Fibroblast of lung (primary cell): ENCODE data around the gene GGT6. TPM values are rescaled to one million over a fixed set of nuclear protein-coding genes. Genes with fewer than 3 reads are reported as not detected.
"Not testable (repeated sequence)": the region's sequence is repeated elsewhere in the genome, so short reads cannot be mapped to it uniquely, and the experiment has no call there.

Experiments
- DNase-seq, 2 donors: peaks; one replicate each; pipeline versions ENCODE4 v3.0.0 to v3.0.0-alpha.2; 2010; ENCODE audit warnings: low read depth in 2 of 2
- H2AFZ ChIP-seq: 2 replicates; pipeline ENCODE4 v1.5.1; 2012; ENCODE audit warnings: low read length, control low read depth, inconsistent platforms
- H3K27ac ChIP-seq: 2 replicates; pipeline ENCODE4 v1.5.1; 2011; ENCODE audit warnings: low read length, control low read depth; ENCODE audit not compliant: insufficient read depth
- H3K27me3 ChIP-seq: 2 replicates; pipeline ENCODE4 v1.5.1; 2011; ENCODE audit warnings: mild to moderate bottlenecking, low read length; ENCODE audit not compliant: control insufficient read depth, insufficient read depth
- H3K36me3 ChIP-seq: 2 replicates; pipeline ENCODE4 v1.5.1; 2011; ENCODE audit warnings: low read length; ENCODE audit not compliant: control insufficient read depth, insufficient read depth
- H3K4me1 ChIP-seq: 2 replicates; pipeline ENCODE4 v1.5.1; 2011; ENCODE audit warnings: low read length; ENCODE audit not compliant: control insufficient read depth, insufficient read depth; ENCODE audit errors: extremely low read depth
- H3K4me2 ChIP-seq: 2 replicates; pipeline ENCODE4 v1.5.1; 2011; ENCODE audit warnings: low read length, control low read depth; ENCODE audit not compliant: insufficient read depth; ENCODE audit errors: extremely low read depth
- H3K4me3 ChIP-seq, 4 experiments: fragments of 200-600 bp in 1 of 4; sonication (generic) in 1 of 4; replicated peaks in 1 of 4; 2 replicates each; pipeline ENCODE4 v1.5.1; 2011 to 2016; ENCODE audit warnings: low read length in 4 of 4, low read depth in 3 of 4, mild to moderate bottlenecking in 3 of 4, control low read depth in 2 of 4, inconsistent platforms in 1 of 4, mixed read lengths in 1 of 4; ENCODE audit not compliant: insufficient read depth in 1 of 4; ENCODE audit errors: control extremely low read depth in 1 of 4
- H3K79me2 ChIP-seq: 2 replicates; pipeline ENCODE4 v1.5.1; 2012; ENCODE audit warnings: mild to moderate bottlenecking, low read length, inconsistent platforms; ENCODE audit not compliant: control insufficient read depth, insufficient read depth
- H3K9ac ChIP-seq: 2 replicates; pipeline ENCODE4 v1.5.1; 2011; ENCODE audit warnings: mild to moderate bottlenecking, low read length, control low read depth; ENCODE audit not compliant: insufficient read depth
- H3K9me3 ChIP-seq: 2 replicates; pipeline ENCODE4 v1.5.1; 2012; ENCODE audit warnings: low read depth, low read length; ENCODE audit not compliant: control insufficient read depth, insufficient read depth
- H4K20me1 ChIP-seq: 2 replicates; pipeline ENCODE4 v1.5.1; 2011; ENCODE audit warnings: low read length; ENCODE audit not compliant: control insufficient read depth, insufficient read depth; ENCODE audit errors: extremely low read depth
- EZH2 ChIP-seq: IDR thresholded peaks from 2 replicates; pipeline ENCODE4 v1.5.1; 2012; ENCODE audit warnings: low read length, control low read depth, mild to moderate bottlenecking; ENCODE audit errors: missing control alignments
- polyA plus RNA-seq, 2 donors: library from polyadenylated mRNA; depleted of rRNA in 1 of 2; stranded (reverse) in 1 of 2; unstranded in 1 of 2; fragments of >200 nt; gene quantifications; 2 replicates each; pipeline ENCODE4 v1.2.1, GENCODE V29; 2011 to 2012; ENCODE audit warnings: missing spikeins in 1 of 2
- total RNA-seq: library from RNA; depleted of rRNA; stranded (reverse); fragments of >200 nt; gene quantifications from 2 replicates; pipeline ENCODE4 v1.2.1, GENCODE V29; 2014
- TF ChIP-seq, protein P1 (sequence below), 2 donors: IDR thresholded peaks in 1 of 2; conservative IDR thresholded peaks in 1 of 2; 1 replicate in 1 of 2; 2 replicates in 1 of 2; pipeline ENCODE4 v1.5.1; 2011 to 2012; ENCODE audit warnings: low read length in 2 of 2, control low read depth in 1 of 2, inconsistent platforms in 1 of 2, low read depth in 1 of 2, mild to moderate bottlenecking in 1 of 2

GGT6 gene
- total and polyA plus RNA-seq, 2 donors (not counting 1 experiment from before 2014, with no cell fraction given) = not detected

GRCh38 chr17:4580291-4580690, 19.9 kb upstream of the GGT6 start:
- Histone ChIP-seq H3K27me3 (peaks cover 20% of the 10 kb centered on the region), H3K27ac (no peak overlapping the region), H3K4me2 (no peak overlapping the region), H2AFZ (no peak overlapping the region), H4K20me1 (no peaks in the 10 kb centered on the region), H3K9me3 (no peaks in the 10 kb centered on the region), H3K36me3 (no peaks in the 10 kb centered on the region), H3K9ac (no peak overlapping the region), H3K4me1 (no peaks in the 10 kb centered on the region), H3K4me3 (no peak overlapping the region), H3K79me2 (no peaks in the 10 kb centered on the region)
- TF ChIP-seq, protein P1, sequence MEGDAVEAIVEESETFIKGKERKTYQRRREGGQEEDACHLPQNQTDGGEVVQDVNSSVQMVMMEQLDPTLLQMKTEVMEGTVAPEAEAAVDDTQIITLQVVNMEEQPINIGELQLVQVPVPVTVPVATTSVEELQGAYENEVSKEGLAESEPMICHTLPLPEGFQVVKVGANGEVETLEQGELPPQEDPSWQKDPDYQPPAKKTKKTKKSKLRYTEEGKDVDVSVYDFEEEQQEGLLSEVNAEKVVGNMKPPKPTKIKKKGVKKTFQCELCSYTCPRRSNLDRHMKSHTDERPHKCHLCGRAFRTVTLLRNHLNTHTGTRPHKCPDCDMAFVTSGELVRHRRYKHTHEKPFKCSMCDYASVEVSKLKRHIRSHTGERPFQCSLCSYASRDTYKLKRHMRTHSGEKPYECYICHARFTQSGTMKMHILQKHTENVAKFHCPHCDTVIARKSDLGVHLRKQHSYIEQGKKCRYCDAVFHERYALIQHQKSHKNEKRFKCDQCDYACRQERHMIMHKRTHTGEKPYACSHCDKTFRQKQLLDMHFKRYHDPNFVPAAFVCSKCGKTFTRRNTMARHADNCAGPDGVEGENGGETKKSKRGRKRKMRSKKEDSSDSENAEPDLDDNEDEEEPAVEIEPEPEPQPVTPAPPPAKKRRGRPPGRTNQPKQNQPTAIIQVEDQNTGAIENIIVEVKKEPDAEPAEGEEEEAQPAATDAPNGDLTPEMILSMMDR (conservative IDR thresholded peaks at IDR 0.05 in 1 of 2, IDR thresholded peaks at IDR 0.05 in 1 of 2; ENCODE audit: low read depth in 1 of 2, low read length in 2 of 2) = no peak
- no peak for TF ChIP-seq EZH2
- DNase-seq = no peak

- H3K27ac ChIP-seq = no peak overlapping the region
- TF ChIP-seq, protein P1 (conservative IDR thresholded peaks at IDR 0.05 in 1 of 2, IDR thresholded peaks at IDR 0.05 in 1 of 2; ENCODE audit: low read depth in 1 of 2, low read length in 2 of 2) = no peak
- TF ChIP-seq EZH2 = no peak
- DNase-seq = no peak
Measured at GRCh38 chr17:4579678-4580077, 19.3 kb upstream of the GGT6 start.

DNA sequence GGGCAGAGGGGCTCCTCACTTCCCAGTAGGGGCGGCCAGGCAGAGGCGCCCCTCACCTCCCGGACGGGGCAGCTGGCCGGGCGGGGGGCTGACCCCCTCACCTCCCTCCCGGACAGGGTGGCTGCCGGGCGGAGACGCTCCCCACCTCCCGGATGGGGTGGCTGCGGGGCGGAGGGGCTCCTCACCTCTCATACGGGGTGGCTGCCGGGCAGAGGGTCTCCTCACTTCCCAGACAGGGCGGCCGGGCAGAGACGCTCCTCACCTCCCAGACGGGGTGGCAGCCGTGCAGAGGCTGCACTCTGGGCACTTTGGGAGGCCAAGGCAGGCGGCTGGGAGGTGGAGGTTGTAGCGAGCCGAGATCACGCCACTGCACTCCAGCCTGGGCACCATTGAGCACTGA, 18.0 kb upstream of the GGT6 start:
- not testable (repeated sequence) for H2AFZ ChIP-seq, H3K27ac ChIP-seq, H3K4me2 ChIP-seq, H3K9ac ChIP-seq, H3K9me3 ChIP-seq, H4K20me1 ChIP-seq, H3K4me1 ChIP-seq, DNase-seq, H3K27me3 ChIP-seq, H3K79me2 ChIP-seq, H3K4me3 ChIP-seq, H3K36me3 ChIP-seq

More at GRCh38 chr17:4579678-4580077, 19.3 kb upstream of the GGT6 start:
- H4K20me1 ChIP-seq = no peaks in the 10 kb centered on the region
- H3K9ac ChIP-seq = no peak overlapping the region
- no peaks in the 10 kb centered on the region for H3K4me1 ChIP-seq
- H3K36me3 ChIP-seq = no peaks in the 10 kb centered on the region
- H3K79me2 ChIP-seq = no peaks in the 10 kb centered on the region
- peaks cover 14% of the 10 kb centered on the region for H3K27me3 ChIP-seq
- no peak overlapping the region for H3K4me2 ChIP-seq
- H3K4me3 ChIP-seq = no peak overlapping the region
- no peaks in the 10 kb centered on the region for H3K9me3 ChIP-seq
- no peak overlapping the region for H2AFZ ChIP-seq
